HUES48 (cell line): ENCODE measurements around the gene REG4.

Experiments used
- H3K27ac ChIP-seq: one replicate; pipeline ENCODE4 v1.7.0; 2013; ENCODE audit warnings: low read depth, low read length, inconsistent platforms
- H3K27me3 ChIP-seq: 2 replicates; pipeline ENCODE4 v1.6.1; 2013; ENCODE audit warnings: mild to moderate bottlenecking, low read length; ENCODE audit not compliant: control insufficient read depth, insufficient read depth
- H3K36me3 ChIP-seq: 2 replicates; pipeline ENCODE4 v1.6.1; 2013; ENCODE audit warnings: low read length; ENCODE audit not compliant: control insufficient read depth, insufficient read depth
- H3K4me1 ChIP-seq: 2 replicates; pipeline ENCODE4 v1.6.1; 2013; ENCODE audit warnings: mild to moderate bottlenecking, low read length; ENCODE audit not compliant: control insufficient read depth, insufficient read depth
- H3K4me3 ChIP-seq: 2 replicates; pipeline ENCODE4 v1.5.1; 2013; ENCODE audit warnings: mild to moderate bottlenecking, low read depth, low read length
- H3K9ac ChIP-seq: 2 replicates; pipeline ENCODE4 v1.6.1; 2013; ENCODE audit warnings: mild to moderate bottlenecking, low read depth, low read length, moderate library complexity
- H3K9me3 ChIP-seq: 2 replicates; pipeline ENCODE4 v1.6.1; 2013; ENCODE audit warnings: low read length; ENCODE audit not compliant: control insufficient read depth, insufficient read depth

The REG4 gene

GRCh38 chr1:119779869-119780356, 31.3 kb downstream of the REG4 start:
- Histone ChIP-seq H3K36me3 (no peaks in the 10 kb centered on the region), H3K9me3 (no peaks in the 10 kb centered on the region), H3K9ac (no peak overlapping the region), H3K27me3 (no peaks in the 10 kb centered on the region), H3K4me3 (no peak overlapping the region), H3K4me1 (no peaks in the 10 kb centered on the region), H3K27ac (no peak overlapping the region)

- Histone ChIP-seq H3K9ac (no peak overlapping the region), H3K9me3 (no peaks in the 10 kb centered on the region), H3K4me3 (no peak overlapping the region), H3K4me1 (peaks cover 8% of the 10 kb centered on the region), H3K36me3 (no peaks in the 10 kb centered on the region), H3K27me3 (no peaks in the 10 kb centered on the region), H3K27ac (no peak overlapping the region)
Observed at GRCh38 chr1:119778886-119779560, 32.2 kb downstream of the REG4 start.

- Histone ChIP-seq H3K4me1 (peaks cover 15% of the 10 kb centered on the region), H3K9ac (no peak overlapping the region), H3K9me3 (no peaks in the 10 kb centered on the region), H3K4me3 (no peak overlapping the region), H3K27ac (no peak overlapping the region), H3K36me3 (no peaks in the 10 kb centered on the region), H3K27me3 (no peaks in the 10 kb centered on the region)
Observed at GRCh38 chr1:119778359-119778758, 32.9 kb downstream of the REG4 start.

GRCh38 chr1:119774746-119775490, 36.3 kb downstream of the REG4 start:
- no peak overlapping the region for H3K4me3 ChIP-seq
- no peaks in the 10 kb centered on the region for H3K27me3 ChIP-seq
- peak overlapping the region; percentile 51 for H3K27ac ChIP-seq
- H3K36me3 ChIP-seq: no peaks in the 10 kb centered on the region
- H3K4me1 ChIP-seq: peaks cover 19% of the 10 kb centered on the region
- no peak overlapping the region for H3K9ac ChIP-seq
- H3K9me3 ChIP-seq: no peaks in the 10 kb centered on the region

- Histone ChIP-seq H3K4me1 (peaks cover 19% of the 10 kb centered on the region), H3K9me3 (no peaks in the 10 kb centered on the region), H3K27me3 (no peaks in the 10 kb centered on the region), H3K36me3 (no peaks in the 10 kb centered on the region), H3K9ac (no peak overlapping the region), H3K4me3 (no peak overlapping the region), H3K27ac (peak overlapping the region; percentile 75)
Observed at GRCh38 chr1:119773711-119774241, 37.5 kb downstream of the REG4 start.

DNA sequence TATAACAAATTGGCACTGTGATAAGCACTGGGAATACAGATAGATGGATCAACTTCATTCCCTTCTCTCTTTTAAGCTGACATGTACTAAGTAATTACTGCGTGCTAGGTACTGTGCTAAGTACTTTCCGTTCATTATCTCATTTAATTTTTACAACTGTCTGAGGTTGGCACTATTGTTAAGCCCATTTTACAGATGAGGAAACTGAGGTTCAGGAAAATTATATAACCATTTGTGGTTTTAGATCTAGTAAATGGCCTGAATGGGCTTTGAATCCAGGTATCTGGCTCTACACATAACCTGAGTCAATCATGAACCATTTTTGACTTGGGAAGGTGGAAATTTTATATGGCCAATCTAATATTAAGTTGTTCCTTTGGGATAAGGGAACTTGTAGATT, 39.0 kb downstream of the REG4 start:
- Histone ChIP-seq H3K4me3 (no peak overlapping the region), H3K9me3 (no peaks in the 10 kb centered on the region), H3K4me1 (peaks cover 19% of the 10 kb centered on the region), H3K36me3 (no peaks in the 10 kb centered on the region), H3K27ac (no peak overlapping the region), H3K9ac (no peak overlapping the region), H3K27me3 (peaks cover 3% of the 10 kb centered on the region; the same call in 1 of the 2 replicates)

GRCh38 chr1:119771770-119772169, 39.5 kb downstream of the REG4 start:
- Histone ChIP-seq H3K27ac (no peak overlapping the region), H3K9me3 (no peaks in the 10 kb centered on the region), H3K36me3 (no peaks in the 10 kb centered on the region), H3K4me3 (no peak overlapping the region), H3K9ac (no peak overlapping the region), H3K27me3 (peaks cover 3% of the 10 kb centered on the region; the same call in 1 of the 2 replicates), H3K4me1 (peaks cover 19% of the 10 kb centered on the region)

GRCh38 chr1:119771016-119771415, 40.2 kb downstream of the REG4 start:
- Histone ChIP-seq H3K36me3 (no peaks in the 10 kb centered on the region), H3K27me3 (peaks cover 3% of the 10 kb centered on the region; the same call in 1 of the 2 replicates), H3K27ac (no peak overlapping the region), H3K9ac (no peak overlapping the region), H3K9me3 (no peaks in the 10 kb centered on the region), H3K4me1 (peaks cover 19% of the 10 kb centered on the region), H3K4me3 (no peak overlapping the region)

DNA sequence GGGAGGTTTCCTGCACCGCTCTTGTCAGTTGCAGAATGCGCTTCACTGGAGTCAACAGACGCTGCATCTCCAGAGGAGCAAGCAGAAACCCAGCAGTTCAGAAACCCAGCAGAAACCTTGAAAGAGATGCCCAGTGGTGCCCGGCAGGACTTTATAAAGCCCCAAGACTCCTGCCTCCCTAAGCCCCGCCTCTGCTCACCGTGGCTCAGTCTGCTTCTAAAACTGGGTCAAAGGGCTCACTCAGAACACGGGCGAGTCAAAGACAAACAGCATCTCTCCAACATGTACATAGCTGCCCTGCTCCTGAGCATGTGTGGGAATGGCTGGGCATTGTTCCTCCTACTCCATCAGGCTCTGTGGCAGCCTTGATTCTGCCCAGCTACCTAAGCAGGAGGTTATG, 42.5 kb downstream of the REG4 start, which contains the start of gene HMGCS2:
Gene HMGCS2, minus strand, starts transcription at position 128 of the 400 bp plus-strand sequence. Its CDS starts 61 bp downstream, at position 67.
- Histone ChIP-seq H3K9ac (no peak within 1 kb of the TSS), H3K27me3 (peaks cover 3% of the 10 kb centered on the region; the same call in 1 of the 2 replicates), H3K9me3 (no peaks in the 10 kb centered on the region), H3K4me1 (peaks cover 9% of the 10 kb centered on the region), H3K27ac (no peak within 1 kb of the TSS), H3K36me3 (no peaks in the 10 kb centered on the region), H3K4me3 (no peak within 1 kb of the TSS)

GRCh38 chr1:119767486-119767885, 43.8 kb downstream of the REG4 start:
- Histone ChIP-seq H3K4me3 (no peak overlapping the region), H3K4me1 (no peaks in the 10 kb centered on the region), H3K27ac (no peak overlapping the region), H3K36me3 (no peaks in the 10 kb centered on the region), H3K9ac (no peak overlapping the region), H3K27me3 (peaks cover 3% of the 10 kb centered on the region; the same call in 1 of the 2 replicates), H3K9me3 (no peaks in the 10 kb centered on the region)

- H3K36me3 ChIP-seq: no peaks in the 10 kb centered on the region
- H3K4me3 ChIP-seq: no peak overlapping the region
- no peak overlapping the region for H3K9ac ChIP-seq
- no peaks in the 10 kb centered on the region for H3K4me1 ChIP-seq
- H3K27me3 ChIP-seq: peaks cover 3% of the 10 kb centered on the region; the same call in 1 of the 2 replicates
- no peak overlapping the region for H3K27ac ChIP-seq
- no peaks in the 10 kb centered on the region for H3K9me3 ChIP-seq
Observed at GRCh38 chr1:119766374-119766794, 44.9 kb downstream of the REG4 start.
